NCI-H510A treated with DMSO at 0.1 percent for 48 hours (cell line): Measurements from ENCODE around the gene RGPD8.

Experiments used
- DNase-seq: peaks from one replicate; lab custom pipeline; 2025; lab: John Stamatoyannopoulos, UW

The RGPD8 gene

GRCh38 chr2:112335600-112335999, 97.8 kb downstream of the RGPD8 start:
- no peak for DNase-seq

- no peak for DNase-seq
These were observed 101.2 kb downstream of the RGPD8 start for GRCh38 chr2:112332123-112332696.

GRCh38 chr2:112322919-112323318, 110.5 kb downstream of the RGPD8 start:
- no peak for DNase-seq

- no peak for DNase-seq
These were observed 111.8 kb downstream of the RGPD8 start for GRCh38 chr2:112321375-112322320.
